ENCODE results near the gene SPATA45. TPM values are rescaled to one million over a fixed set of nuclear protein-coding genes. Genes with fewer than 3 reads are reported as not detected.
"Not testable (repeated sequence)": the region's sequence is repeated elsewhere in the genome, so short reads cannot be mapped to it uniquely, and the experiment has no call there.

Gene SPATA45
- total RNA-seq, 2 experiments from 2014 or later = not detected

GRCh38 chr1:212858461-212859265, 11.2 kb upstream of the SPATA45 start:
- Mint-ChIP-seq H3K36me3 (ENCODE audit: low read depth) (peaks cover 12% of the 10 kb centered on the region), H3K27ac (peak overlapping the region; percentile 88), H3K27me3 (ENCODE audit: low read depth) (no peaks in the 10 kb centered on the region), H3K4me1 (ENCODE audit: low read depth) (peaks cover 14% of the 10 kb centered on the region), H3K9me3 (no peaks in the 10 kb centered on the region), H3K4me3 (peak overlapping the region; percentile 97)
- CTCF ChIA-PET = interaction anchor here (0.8 to 1.3 kb wide), 3 partner anchors 67 to 823 kb away, joined by 3 read pairs; partner anchors contain the start of genes DTL, INTS7, NSL1 and TATDN3
- DNase-seq = peak; percentile 18
- intact Hi-C loops (cut with micrococcal nuclease) = loop anchor here (1.0 to 10.0 kb wide), 13 partner anchors 36 to 1746 kb away; partner anchors contain the start of genes ANGEL2, ATF3, CENPF and DTL

- peaks cover 15% of the 10 kb centered on the region for H3K36me3 Mint-ChIP-seq (ENCODE audit: low read depth)
- DNase-seq = peak; percentile 98
- CTCF ChIA-PET = interaction anchor here (0.6 to 1.8 kb wide), 5 partner anchors 43 to 822 kb away, joined by 3 to 6 read pairs (median 3); partner anchors contain the start of genes DTL, INTS7, NSL1 and TATDN3
- H3K27me3 Mint-ChIP-seq (ENCODE audit: low read depth) = no peaks in the 10 kb centered on the region
- peak within 1 kb of the TSS; percentile 97 for H3K4me3 Mint-ChIP-seq
- H3K9me3 Mint-ChIP-seq = no peaks in the 10 kb centered on the region
- peaks cover 11% of the 10 kb centered on the region for H3K4me1 Mint-ChIP-seq (ENCODE audit: low read depth)
- intact Hi-C loops (cut with micrococcal nuclease) = loop anchor here (1.0 to 10.0 kb wide), 13 partner anchors 36 to 1747 kb away; partner anchors contain the start of genes ANGEL2, ATF3, CENPF and DTL
- H3K27ac Mint-ChIP-seq = peak within 1 kb of the TSS; percentile 88
Measured at GRCh38 chr1:212857992-212858460, 10.6 kb upstream of the SPATA45 start, which contains the start of gene FLVCR1. FLVCR1 (plus strand) TSS chr1:212858275; CDS start chr1:212858453, 178 bp downstream.

DNA sequence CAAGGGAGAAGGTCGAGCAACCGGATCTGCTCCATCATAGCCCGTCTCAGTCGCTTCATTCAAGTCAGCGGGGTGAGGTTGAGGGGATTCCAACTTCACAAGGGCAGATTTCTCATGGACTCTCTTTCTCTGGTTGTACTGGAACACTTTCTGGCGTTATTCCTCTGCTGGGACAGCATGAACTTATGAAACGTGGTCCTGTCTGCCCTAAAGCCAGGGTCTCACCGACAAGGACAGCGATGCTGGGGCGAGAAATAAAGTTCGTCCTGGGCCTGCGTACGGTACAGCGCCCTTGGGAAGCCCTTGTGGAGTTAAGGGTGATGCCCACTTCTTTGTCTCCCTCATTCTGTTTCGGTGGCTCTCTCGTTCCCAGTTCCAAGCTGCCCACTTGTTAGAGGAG, 9.3 kb upstream of the SPATA45 start:
- peaks cover 2% of the 10 kb centered on the region for H3K9me3 Mint-ChIP-seq
- no peaks in the 10 kb centered on the region for H3K27me3 Mint-ChIP-seq (ENCODE audit: low read depth)
- H3K4me1 Mint-ChIP-seq (ENCODE audit: low read depth) = peaks cover 9% of the 10 kb centered on the region
- CTCF ChIA-PET = interaction anchor here (0.6 to 1.8 kb wide), 2 partner anchors 138 to 158 kb away, joined by 3 to 6 read pairs; no protein-coding TSS in a partner anchor
- intact Hi-C loops (cut with micrococcal nuclease) = loop anchor here (5.0 to 10.0 kb wide), 2 partner anchors 34 to 1748 kb away; partner anchors contain the start of gene CENPF
- peaks cover 16% of the 10 kb centered on the region for H3K36me3 Mint-ChIP-seq (ENCODE audit: low read depth)
- no peak for DNase-seq
- H3K4me3 Mint-ChIP-seq = peak overlapping the region; percentile 97
- no peak overlapping the region for H3K27ac Mint-ChIP-seq

GRCh38 chr1:212853658-212854057, 6.2 kb upstream of the SPATA45 start:
- CTCF ChIA-PET = interaction anchor here (1.5 kb wide), 1 partner anchor 39 kb away, joined by 5 read pairs; no protein-coding TSS in a partner anchor
- Mint-ChIP-seq H3K27me3 (ENCODE audit: low read depth) (no peaks in the 10 kb centered on the region), H3K4me1 (ENCODE audit: low read depth) (peaks cover 4% of the 10 kb centered on the region), H3K27ac (no peak overlapping the region), H3K9me3 (peaks cover 2% of the 10 kb centered on the region), H3K4me3 (no peak overlapping the region), H3K36me3 (ENCODE audit: low read depth) (peaks cover 10% of the 10 kb centered on the region)
- DNase-seq = no peak
- intact Hi-C loops (cut with micrococcal nuclease) = loop anchor here (10.0 kb wide), 1 partner anchor 1751 kb away; the partner anchor contains the start of gene CENPF

GRCh38 chr1:212852105-212852688, 4.7 kb upstream of the SPATA45 start:
- CTCF ChIA-PET = no interaction called here
- no peak overlapping the region for H3K27ac Mint-ChIP-seq
- H3K4me1 Mint-ChIP-seq (ENCODE audit: low read depth) = peaks cover 4% of the 10 kb centered on the region
- intact Hi-C loops (cut with micrococcal nuclease) = loop anchor here (10.0 kb wide), 1 partner anchor 1753 kb away; the partner anchor contains the start of gene CENPF
- no peak for DNase-seq
- H3K36me3 Mint-ChIP-seq (ENCODE audit: low read depth) = peaks cover 10% of the 10 kb centered on the region
- H3K9me3 Mint-ChIP-seq = peaks cover 2% of the 10 kb centered on the region
- H3K27me3 Mint-ChIP-seq (ENCODE audit: low read depth) = no peaks in the 10 kb centered on the region
- no peak overlapping the region for H3K4me3 Mint-ChIP-seq

GRCh38 chr1:212844521-212844920, 2.9 kb downstream of the SPATA45 start:
- CTCF ChIA-PET; H3K27ac Mint-ChIP-seq; intact Hi-C loops (cut with micrococcal nuclease); H3K27me3 Mint-ChIP-seq (ENCODE audit: low read depth); H3K36me3 Mint-ChIP-seq (ENCODE audit: low read depth); H3K9me3 Mint-ChIP-seq; H3K4me1 Mint-ChIP-seq (ENCODE audit: low read depth); DNase-seq; H3K4me3 Mint-ChIP-seq: not testable (repeated sequence)

- H3K4me3 Mint-ChIP-seq = no peak overlapping the region
- no peak overlapping the region for H3K27ac Mint-ChIP-seq
- intact Hi-C loops (cut with micrococcal nuclease) = no loop called here
- no peaks in the 10 kb centered on the region for H3K9me3 Mint-ChIP-seq
- DNase-seq = no peak
- no peaks in the 10 kb centered on the region for H3K27me3 Mint-ChIP-seq (ENCODE audit: low read depth)
- H3K36me3 Mint-ChIP-seq (ENCODE audit: low read depth) = no peaks in the 10 kb centered on the region
- CTCF ChIA-PET = no interaction called here
- H3K4me1 Mint-ChIP-seq (ENCODE audit: low read depth) = no peaks in the 10 kb centered on the region
Measured at GRCh38 chr1:212838145-212838544, 9.3 kb downstream of the SPATA45 start.

DNA sequence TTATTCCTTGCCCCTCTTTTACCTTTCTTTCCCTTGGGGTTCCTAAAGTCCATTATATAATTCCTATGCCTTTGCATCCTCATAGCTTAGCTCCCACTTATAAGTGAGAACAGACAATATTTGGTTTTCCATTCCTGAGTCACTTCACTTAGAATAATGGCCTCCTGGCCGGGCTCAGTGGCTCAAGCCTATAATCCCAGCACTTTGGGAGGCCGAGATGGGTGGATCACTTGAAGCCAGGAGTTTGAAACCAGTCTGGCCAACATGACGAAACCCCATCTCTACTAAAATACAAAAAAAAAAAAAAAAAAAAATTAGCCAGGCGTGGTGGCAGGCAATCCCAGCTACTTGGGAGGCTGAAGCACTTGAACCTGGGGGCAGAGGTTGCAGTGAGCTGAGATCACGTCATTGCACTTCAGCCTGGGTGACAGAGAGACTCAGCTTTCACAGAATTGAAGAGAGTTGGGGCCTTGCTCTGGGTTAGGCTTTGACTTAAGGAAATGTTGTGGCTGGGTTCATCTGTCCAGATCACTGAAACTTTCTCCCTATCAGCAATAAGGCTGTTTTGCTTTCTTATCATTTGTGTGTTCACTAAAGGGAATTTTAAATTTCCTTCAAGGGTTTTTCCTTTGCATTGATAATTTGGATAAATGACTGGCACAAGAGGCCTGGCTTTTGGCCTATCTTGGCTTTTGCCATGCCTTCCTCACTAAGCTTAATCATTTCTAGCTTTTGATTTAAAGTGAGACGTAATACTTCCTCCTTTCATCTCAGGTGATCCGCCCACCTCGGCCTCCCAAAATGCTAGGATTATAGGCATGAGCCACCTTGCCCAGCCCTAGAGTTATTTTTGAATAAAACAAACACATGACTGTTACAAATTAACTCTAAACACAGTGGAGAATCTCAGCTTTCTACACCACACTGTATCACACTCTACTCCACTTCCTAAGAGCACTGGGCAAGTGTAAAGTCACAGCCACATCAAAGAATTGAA, 13.9 kb downstream of the SPATA45 start:
- H3K9me3 Mint-ChIP-seq; H3K36me3 Mint-ChIP-seq (ENCODE audit: low read depth); CTCF ChIA-PET; H3K27ac Mint-ChIP-seq; H3K4me1 Mint-ChIP-seq (ENCODE audit: low read depth); H3K4me3 Mint-ChIP-seq; intact Hi-C loops (cut with micrococcal nuclease); H3K27me3 Mint-ChIP-seq (ENCODE audit: low read depth): not testable (repeated sequence)
- peak; percentile 15 for DNase-seq

DNA sequence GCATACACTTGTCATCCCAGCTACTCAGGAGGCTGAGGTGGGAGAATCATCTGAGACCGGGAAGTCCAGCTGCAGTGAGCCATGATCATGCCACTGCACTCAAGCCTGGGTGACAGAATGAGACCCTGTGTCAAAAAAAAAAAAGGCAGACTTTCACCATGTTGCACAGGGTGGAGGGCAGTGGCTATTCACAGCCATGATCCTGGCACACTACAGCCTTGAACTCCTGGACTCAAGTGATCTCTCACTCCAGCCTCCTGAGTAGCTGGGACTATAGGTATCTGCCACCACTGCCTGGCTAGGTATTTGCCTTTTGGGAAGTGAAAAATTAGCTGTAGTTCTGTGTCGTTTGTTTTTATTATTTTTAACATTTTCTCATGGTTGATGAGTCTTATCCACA, 19.1 kb downstream of the SPATA45 start:
- Mint-ChIP-seq H3K36me3 (ENCODE audit: low read depth) (peaks cover 11% of the 10 kb centered on the region), H3K4me1 (ENCODE audit: low read depth) (no peaks in the 10 kb centered on the region), H3K4me3 (no peak overlapping the region), H3K27ac (no peak overlapping the region), H3K27me3 (ENCODE audit: low read depth) (peaks cover 1% of the 10 kb centered on the region), H3K9me3 (peaks cover 21% of the 10 kb centered on the region)
- no peak for DNase-seq
- CTCF ChIA-PET = interaction anchor here (0.7 kb wide), 1 partner anchor 32 kb away, joined by 3 read pairs; no protein-coding TSS in a partner anchor
- intact Hi-C loops (cut with micrococcal nuclease) = no loop called here

- intact Hi-C loops (cut with micrococcal nuclease) = no loop called here
- Mint-ChIP-seq H3K4me1 (ENCODE audit: low read depth) (no peaks in the 10 kb centered on the region), H3K36me3 (ENCODE audit: low read depth) (peaks cover 12% of the 10 kb centered on the region), H3K4me3 (no peak overlapping the region), H3K27me3 (ENCODE audit: low read depth) (peaks cover 1% of the 10 kb centered on the region), H3K9me3 (peaks cover 21% of the 10 kb centered on the region), H3K27ac (no peak overlapping the region)
- CTCF ChIA-PET = interaction anchor here (0.7 to 1.3 kb wide), 2 partner anchors 11 to 33 kb away, joined by 3 to 4 read pairs; no protein-coding TSS in a partner anchor
- no peak for DNase-seq
Measured at GRCh38 chr1:212827831-212828278, 19.6 kb downstream of the SPATA45 start.

DNA sequence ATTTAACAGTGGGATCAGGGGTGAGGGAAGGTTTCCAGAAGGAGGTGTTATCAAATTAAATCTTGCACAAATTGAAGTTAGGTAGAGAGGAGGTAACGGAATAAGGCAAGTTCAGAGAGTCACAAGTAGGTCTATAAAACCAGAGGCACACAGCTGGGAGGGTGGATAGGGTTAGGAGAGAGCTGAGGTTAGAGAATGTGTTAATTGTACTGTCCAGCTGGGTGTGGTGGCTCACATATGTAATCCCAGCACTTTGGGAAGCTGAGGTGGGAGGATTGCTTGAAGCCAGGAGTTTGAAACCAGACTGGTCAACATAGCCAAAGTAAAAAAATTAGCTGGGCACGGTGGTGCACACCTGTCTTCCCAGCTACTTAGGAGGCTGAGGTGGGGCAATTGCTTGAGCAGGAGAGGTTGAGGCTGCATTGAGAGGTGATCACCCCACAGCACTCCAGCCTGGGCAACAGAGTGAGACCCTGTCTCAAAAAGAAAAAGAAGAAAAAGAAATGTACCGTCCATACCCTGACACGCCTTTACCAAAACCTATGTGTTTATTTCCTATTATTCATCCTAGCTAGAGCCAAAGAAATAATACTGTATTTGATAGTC, 20.2 kb downstream of the SPATA45 start:
- intact Hi-C loops (cut with micrococcal nuclease) = no loop called here
- Mint-ChIP-seq H3K9me3 (peaks cover 21% of the 10 kb centered on the region), H3K27me3 (ENCODE audit: low read depth) (peaks cover 1% of the 10 kb centered on the region), H3K4me1 (ENCODE audit: low read depth) (no peaks in the 10 kb centered on the region), H3K27ac (no peak overlapping the region), H3K4me3 (no peak overlapping the region), H3K36me3 (ENCODE audit: low read depth) (peaks cover 12% of the 10 kb centered on the region)
- CTCF ChIA-PET = interaction anchor here (0.6 to 1.3 kb wide), 2 partner anchors 9 to 10 kb away, joined by 3 to 4 read pairs; no protein-coding TSS in a partner anchor
- DNase-seq = no peak
